ENCODE data around the gene RHOC.

Gene RHOC

DNA sequence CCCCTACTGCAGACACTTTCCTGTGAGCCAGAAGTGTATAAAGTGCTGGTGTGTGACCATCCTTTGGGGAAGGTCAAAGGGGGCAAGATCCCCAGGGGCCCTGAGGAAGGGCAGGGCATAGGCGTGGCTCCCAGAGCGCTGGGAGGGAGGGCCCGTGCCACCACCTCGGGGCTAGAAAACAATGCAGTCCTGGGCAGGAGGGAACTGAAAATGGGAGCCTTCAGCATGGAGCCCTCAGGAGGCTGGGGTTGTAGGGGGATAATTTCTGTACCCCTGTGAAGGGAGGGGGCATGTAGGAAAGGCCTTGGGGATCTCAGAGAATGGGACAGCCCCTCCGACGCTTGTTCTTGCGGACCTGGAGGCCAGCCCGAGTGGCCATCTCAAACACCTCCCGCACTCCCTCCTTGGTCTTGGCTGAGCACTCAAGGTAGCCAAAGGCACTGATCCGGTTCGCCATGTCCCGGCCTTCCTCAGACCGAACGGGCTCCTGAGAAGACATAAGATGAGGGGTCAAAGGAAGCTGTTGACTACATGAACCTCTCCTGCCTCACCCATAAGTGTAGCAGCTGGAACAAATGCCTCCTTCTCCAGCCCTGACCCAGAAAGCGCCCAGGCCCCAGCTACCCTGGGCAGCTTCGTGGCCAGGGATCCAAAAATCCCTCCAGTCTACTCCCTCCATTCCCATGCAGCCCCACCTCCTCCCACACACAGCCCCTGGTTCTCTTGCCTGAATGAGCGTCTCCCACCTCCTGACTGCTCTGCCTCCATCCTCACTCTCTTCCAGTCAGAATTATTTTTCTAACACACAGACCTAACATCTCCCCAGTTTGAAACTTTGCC is 5.5 kb downstream of the RHOC start:
- TF ChIP-seq, protein P1, sequence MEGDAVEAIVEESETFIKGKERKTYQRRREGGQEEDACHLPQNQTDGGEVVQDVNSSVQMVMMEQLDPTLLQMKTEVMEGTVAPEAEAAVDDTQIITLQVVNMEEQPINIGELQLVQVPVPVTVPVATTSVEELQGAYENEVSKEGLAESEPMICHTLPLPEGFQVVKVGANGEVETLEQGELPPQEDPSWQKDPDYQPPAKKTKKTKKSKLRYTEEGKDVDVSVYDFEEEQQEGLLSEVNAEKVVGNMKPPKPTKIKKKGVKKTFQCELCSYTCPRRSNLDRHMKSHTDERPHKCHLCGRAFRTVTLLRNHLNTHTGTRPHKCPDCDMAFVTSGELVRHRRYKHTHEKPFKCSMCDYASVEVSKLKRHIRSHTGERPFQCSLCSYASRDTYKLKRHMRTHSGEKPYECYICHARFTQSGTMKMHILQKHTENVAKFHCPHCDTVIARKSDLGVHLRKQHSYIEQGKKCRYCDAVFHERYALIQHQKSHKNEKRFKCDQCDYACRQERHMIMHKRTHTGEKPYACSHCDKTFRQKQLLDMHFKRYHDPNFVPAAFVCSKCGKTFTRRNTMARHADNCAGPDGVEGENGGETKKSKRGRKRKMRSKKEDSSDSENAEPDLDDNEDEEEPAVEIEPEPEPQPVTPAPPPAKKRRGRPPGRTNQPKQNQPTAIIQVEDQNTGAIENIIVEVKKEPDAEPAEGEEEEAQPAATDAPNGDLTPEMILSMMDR (IDR thresholded peaks at IDR 0.05), result no peak

DNA sequence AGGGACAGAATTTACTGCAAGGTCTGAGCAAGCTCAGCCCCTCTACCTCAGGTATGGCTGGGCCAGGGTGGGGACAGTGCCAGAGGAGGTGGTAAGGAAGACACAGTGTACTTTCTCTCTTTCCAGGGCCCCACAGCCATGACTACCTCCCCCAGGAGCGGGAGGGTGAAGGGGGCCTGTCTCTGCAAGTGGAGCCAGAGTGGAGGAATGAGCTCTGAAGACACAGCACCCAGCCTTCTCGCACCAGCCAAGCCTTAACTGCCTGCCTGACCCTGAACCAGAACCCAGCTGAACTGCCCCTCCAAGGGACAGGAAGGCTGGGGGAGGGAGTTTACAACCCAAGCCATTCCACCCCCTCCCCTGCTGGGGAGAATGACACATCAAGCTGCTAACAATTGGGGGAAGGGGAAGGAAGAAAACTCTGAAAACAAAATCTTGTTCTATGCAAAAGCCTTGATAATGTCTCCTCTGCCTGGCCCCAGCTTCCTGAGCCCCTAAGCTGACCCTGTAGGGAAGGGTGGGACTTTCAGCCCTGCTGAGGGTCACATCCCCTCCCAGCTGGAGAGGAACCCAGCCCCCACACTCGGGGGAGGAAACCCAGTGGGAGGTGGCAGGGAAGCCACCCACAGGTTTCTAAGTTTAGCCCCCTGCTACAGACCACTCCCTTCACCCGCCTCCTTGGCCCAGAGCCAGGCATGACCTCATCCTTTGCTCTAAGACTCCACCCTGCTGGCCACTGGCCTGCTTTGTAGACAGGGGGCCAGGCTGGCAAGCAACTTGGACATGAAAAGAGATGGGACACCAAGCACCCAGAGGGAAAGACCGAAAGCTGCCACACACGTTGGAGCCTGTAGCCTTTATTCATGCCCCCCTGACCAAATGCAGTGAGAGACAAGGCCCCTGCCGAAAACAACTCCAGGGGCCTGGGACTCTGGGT is 6.4 kb downstream of the RHOC start:
- TF ChIP-seq, protein P1 (IDR thresholded peaks at IDR 0.05), result no peak

DNA sequence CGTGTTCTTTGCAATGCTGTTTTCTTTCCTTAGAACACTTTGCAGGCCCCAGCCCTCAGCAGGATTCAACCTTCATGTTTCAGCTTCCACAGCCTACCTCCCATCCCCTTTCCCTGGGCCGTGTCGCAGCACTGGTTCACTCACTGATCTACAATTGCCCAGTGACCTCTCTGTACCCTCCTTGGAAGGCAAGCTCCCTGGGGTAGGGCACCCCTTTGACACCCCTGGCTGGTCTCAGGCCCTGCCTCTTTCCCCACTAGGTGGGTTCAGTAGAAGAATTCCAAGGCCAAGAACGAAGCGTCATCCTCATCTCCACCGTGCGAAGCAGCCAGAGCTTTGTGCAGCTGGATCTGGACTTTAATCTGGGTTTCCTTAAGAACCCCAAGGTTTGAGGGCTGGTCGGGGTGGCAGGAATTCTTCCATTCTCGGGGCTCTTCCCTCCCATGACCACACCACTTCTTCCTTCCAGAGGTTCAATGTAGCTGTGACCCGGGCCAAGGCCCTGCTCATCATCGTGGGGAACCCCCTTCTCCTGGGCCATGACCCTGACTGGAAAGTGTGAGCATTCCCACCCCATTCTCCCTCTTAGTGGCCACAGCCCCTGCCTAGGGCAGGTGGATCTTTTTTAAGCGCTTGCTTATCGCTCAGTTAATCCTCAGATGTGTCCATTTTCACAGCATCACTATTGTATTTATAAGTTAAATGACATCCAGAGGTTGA is 7.3 kb downstream of the RHOC start:
- TF ChIP-seq, protein P1 (IDR thresholded peaks at IDR 0.05), result no peak

DNA sequence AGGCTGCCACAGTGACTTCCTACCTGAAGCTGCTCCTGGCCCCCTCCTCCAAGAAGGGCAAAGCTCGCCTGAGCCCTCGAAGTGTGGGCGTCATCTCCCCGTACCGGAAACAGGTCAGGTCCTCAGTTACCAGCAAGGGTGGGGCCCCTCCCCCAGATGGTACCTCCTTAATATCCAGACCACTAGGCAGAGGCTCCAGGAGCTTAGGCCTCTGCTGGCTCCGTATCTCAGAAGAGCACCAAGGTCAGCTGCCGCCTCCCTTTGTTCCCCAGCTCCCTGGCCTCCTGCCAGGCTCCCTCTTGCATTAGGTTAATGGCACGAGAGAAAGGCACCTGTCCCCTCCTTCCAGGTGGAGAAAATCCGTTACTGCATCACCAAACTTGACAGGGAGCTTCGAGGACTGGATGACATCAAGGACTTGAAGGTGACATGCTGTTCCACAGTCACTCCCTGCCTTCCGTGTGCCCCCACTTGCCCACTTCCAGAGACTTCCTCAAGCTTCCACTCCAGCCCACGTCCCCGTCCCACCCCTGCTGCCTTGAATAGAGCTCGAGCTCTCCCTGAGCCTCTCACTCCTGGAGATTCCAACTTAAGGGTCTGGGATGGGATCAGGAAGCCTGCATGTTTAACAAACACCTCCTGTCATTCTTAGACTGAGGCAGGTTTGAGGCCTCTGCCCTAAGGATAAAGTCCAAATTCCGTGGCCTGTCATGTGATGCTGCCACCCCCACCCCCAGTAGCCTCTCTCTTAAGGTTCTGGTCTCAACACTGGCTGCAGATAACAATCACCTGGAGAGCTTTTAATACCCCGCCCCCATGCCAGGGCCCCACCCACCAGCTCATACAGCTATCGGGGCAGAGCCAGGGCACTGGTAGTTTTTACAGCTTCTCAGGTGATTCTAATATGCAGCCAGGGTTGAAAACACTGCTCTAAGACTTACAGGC is 8.3 kb downstream of the RHOC start:
- TF ChIP-seq, protein P1 (IDR thresholded peaks at IDR 0.05), result no peak

DNA sequence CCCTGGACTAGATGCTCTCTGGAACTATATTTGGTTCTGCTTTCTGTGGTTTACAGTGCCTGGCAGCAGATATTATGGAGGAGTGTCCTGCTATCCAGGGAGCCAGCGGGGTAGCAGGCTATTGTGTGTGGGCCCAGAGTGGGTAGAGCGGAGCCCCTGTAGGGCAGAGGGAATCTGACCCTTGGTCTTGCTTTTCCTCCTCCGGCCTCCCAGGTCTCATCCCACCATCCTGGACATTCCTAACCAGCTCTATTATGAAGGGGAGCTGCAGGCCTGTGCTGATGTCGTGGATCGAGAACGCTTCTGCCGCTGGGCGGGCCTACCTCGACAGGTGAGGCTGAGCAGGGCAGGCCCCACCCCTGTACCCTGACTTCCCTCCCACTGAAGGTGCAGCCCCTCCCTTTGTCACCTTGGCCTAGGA is 9.1 kb downstream of the RHOC start:
- TF ChIP-seq, protein P1 (IDR thresholded peaks at IDR 0.05), result no peak

DNA sequence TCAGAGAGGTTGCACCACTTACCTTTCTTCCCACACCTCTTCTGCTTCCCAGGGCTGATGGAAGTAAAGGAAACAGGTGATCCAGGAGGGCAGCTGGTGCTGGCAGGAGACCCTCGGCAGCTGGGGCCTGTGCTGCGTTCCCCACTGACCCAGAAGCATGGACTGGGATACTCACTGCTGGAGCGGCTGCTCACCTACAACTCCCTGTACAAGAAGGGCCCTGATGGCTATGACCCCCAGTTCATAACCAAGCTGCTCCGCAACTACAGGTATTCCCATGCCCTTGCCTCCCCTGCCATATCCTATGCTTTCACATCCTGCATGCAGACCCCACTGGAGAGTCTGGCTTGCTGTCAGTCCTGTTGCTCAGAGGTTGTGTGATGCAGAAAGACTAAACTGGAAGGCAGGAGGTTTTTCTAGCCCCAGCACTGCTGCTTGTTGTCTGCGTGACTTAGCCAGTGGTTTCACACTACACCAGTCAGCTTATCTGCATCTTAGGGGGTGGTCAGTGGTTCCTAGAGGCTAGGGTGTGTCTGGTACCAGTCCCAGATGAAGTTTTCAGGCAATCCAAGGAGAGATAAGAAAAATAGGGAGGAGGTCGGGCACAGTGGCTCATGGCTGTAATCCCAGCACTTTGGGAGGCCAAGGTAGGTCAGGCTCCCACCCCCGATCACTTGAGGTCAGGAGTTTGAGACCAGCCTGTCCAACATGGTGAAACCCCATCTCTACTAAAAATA is 10.2 kb downstream of the RHOC start:
- TF ChIP-seq, protein P1 (IDR thresholded peaks at IDR 0.05), result no peak
